K562 (cell line): ENCODE data around the gene ADI1. TPM values are rescaled to one million over a fixed set of nuclear protein-coding genes. Genes with fewer than 3 reads are reported as not detected.

Source experiments
- ATAC-seq: fragments of 200-7000 bp; cut with Tn5 transposase; 3 replicates; pipeline ENCODE4 v1.9.1; 2020; ENCODE audit warnings: moderate library complexity
- BruUV-seq: library from RNA; stranded (reverse); fragments of 400-500 nt; replicated peaks from 2 replicates; lab custom pipeline; 2021; lab: Mats Ljungman, UMichigan
- CTCF ChIA-PET: fragments of 300-600 bp; formaldehyde crosslinking; extraction: SDS; loops from one replicate; lab custom pipeline; 2021; ENCODE audit warnings: low intra/inter-chr PET ratio; lab: Yijun Ruan, JAX
- POLR2A ChIA-PET: fragments of 300-600, 350-650 bp; sonication (Branson Sonifier 250); formaldehyde crosslinking; extraction: SDS; loops from one replicate; lab custom pipeline; 2021; ENCODE audit warnings: antibody characterized with exemption, inconsistent platforms; lab: Yijun Ruan, JAX
- DNase-seq, 4 experiments: peaks; one replicate each; pipeline versions ENCODE4 v3.0.0 to v3.0.0-alpha.2; 2011 to 2018; ENCODE audit warnings: low spot score in 3 of 4, mixed read lengths in 3 of 4; ENCODE audit errors: extremely low read depth in 1 of 4
- FAIRE-seq: peaks from 2 replicates; lab custom pipeline; 2011; peaks lifted over from hg19 to GRCh38; lab: Jason Lieb, UNC
- H2AFZ ChIP-seq: 2 replicates; pipeline ENCODE4 v1.6.0; 2011; ENCODE audit warnings: low read depth, low read length, control low read depth, inconsistent platforms
- H3K27ac ChIP-seq: fragments of 200-600 bp; 3 replicates; pipeline ENCODE4 v1.8.0; 2011; ENCODE audit warnings: low read depth, mild to moderate bottlenecking, control low read depth, inconsistent platforms, low read length, moderate library complexity, mixed read lengths; ENCODE audit errors: extremely low read depth
- H3K27me3 ChIP-seq, 2 experiments: fragments of 300-600 bp in 1 of 2; 2 replicates in 1 of 2; 3 replicates in 1 of 2; pipeline versions ENCODE4 v1.6.0 to v1.8.0; 2011; ENCODE audit warnings: inconsistent platforms in 2 of 2, low read length in 2 of 2, mild to moderate bottlenecking in 1 of 2, mixed read lengths in 1 of 2, moderate library complexity in 1 of 2; ENCODE audit not compliant: control insufficient read depth in 2 of 2, insufficient read depth in 2 of 2
- H3K36me3 ChIP-seq: fragments of 300-600 bp; 3 replicates; pipeline ENCODE4 v1.8.0; 2011; ENCODE audit warnings: mild to moderate bottlenecking, low read length, inconsistent platforms; ENCODE audit not compliant: control insufficient read depth, insufficient read depth
- H3K4me1 ChIP-seq, 2 experiments: fragments of 200-600 bp in 1 of 2; replicated peaks in 1 of 2; 2 replicates in 1 of 2; 3 replicates in 1 of 2; pipeline versions ENCODE4 v1.5.1 to v1.8.0; 2011; ENCODE audit warnings: inconsistent platforms in 2 of 2, low read length in 2 of 2, mild to moderate bottlenecking in 1 of 2, mixed read lengths in 1 of 2, moderate library complexity in 1 of 2; ENCODE audit not compliant: control insufficient read depth in 2 of 2, insufficient read depth in 2 of 2
- H3K4me2 ChIP-seq: 2 replicates; pipeline ENCODE4 v1.6.1; 2011; ENCODE audit warnings: low read length, control low read depth, inconsistent platforms, mixed read lengths; ENCODE audit not compliant: insufficient read depth
- H3K4me3 ChIP-seq: fragments of 200-600 bp; sonication (generic), shearing (Covaris generic); 2 replicates; pipeline ENCODE4 v1.5.1; 2016; ENCODE audit warnings: control low read depth, inconsistent platforms
- H3K79me2 ChIP-seq: fragments of 200-600 bp; 3 replicates; pipeline ENCODE4 v1.8.0; 2011; ENCODE audit warnings: low read length, inconsistent platforms; ENCODE audit not compliant: control insufficient read depth, insufficient read depth
- H3K9ac ChIP-seq, 2 experiments: 2 replicates each; pipeline versions ENCODE4 v1.6.0 to v1.6.1; 2011; ENCODE audit warnings: low read depth in 2 of 2, low read length in 2 of 2, control low read depth in 1 of 2, inconsistent platforms in 1 of 2, mild to moderate bottlenecking in 1 of 2, mixed read lengths in 1 of 2; ENCODE audit not compliant: insufficient read depth in 1 of 2
- H3K9me1 ChIP-seq: one replicate; pipeline ENCODE4 v1.6.0; 2011; ENCODE audit warnings: inconsistent platforms, mild to moderate bottlenecking, low read length, moderate library complexity; ENCODE audit not compliant: control insufficient read depth, insufficient read depth
- H3K9me3 ChIP-seq: replicated peaks from 2 replicates; pipeline ENCODE4 v1.5.1; 2011; ENCODE audit warnings: low read depth, low read length, inconsistent platforms; ENCODE audit not compliant: control insufficient read depth, insufficient read depth
- H4K20me1 ChIP-seq: replicated peaks from 2 replicates; pipeline ENCODE4 v1.6.1; 2011; ENCODE audit warnings: low read length, inconsistent platforms, mixed read lengths; ENCODE audit not compliant: control insufficient read depth, insufficient read depth
- CAMTA2 ChIP-seq: fragments of 250-450 bp; sonication (Bioruptor Pico); conservative IDR thresholded peaks from 2 replicates; pipeline ENCODE4 v1.5.1; 2022
- ELF1 ChIP-seq: fragments of 200-800 bp; sonication (Bioruptor generic); IDR thresholded peaks from 2 replicates; pipeline ENCODE4 v1.6.1; 2016; ENCODE audit warnings: missing genetic modification characterization, missing compliant biosample characterization
- MCM3 ChIP-seq: fragments of 450-650 bp; IDR thresholded peaks from 2 replicates; pipeline ENCODE4 v1.6.1; 2016
- NCOR1 ChIP-seq: fragments of 450-650 bp; IDR thresholded peaks from 2 replicates; pipeline ENCODE4 v1.6.1; 2016; ENCODE audit warnings: mild to moderate bottlenecking, moderate library complexity
- SAP30 ChIP-seq: fragments of 200-600 bp; sonication (generic); IDR thresholded peaks from 2 replicates; pipeline ENCODE4 v1.6.1; 2012; ENCODE audit warnings: borderline replicate concordance, low read depth, mild to moderate bottlenecking, moderate library complexity, low read length, control low read depth, inconsistent platforms; ENCODE audit not compliant: insufficient read depth, poor library complexity, severe bottlenecking
- SETDB1 ChIP-seq: IDR thresholded peaks from one replicate; pipeline ENCODE4 v1.6.1; 2012; ENCODE audit warnings: low read length, control low read depth, inconsistent platforms
- ZNF217 ChIP-seq: sonication (generic); formaldehyde crosslinking; IDR thresholded peaks from 2 replicates; pipeline ENCODE4 v1.8.0; 2022; ENCODE audit warnings: mild to moderate bottlenecking, missing genetic modification reagents
- ZNF655 ChIP-seq: fragments of 250-450 bp; sonication (Bioruptor Pico); IDR thresholded peaks from 2 replicates; pipeline ENCODE4 v1.5.0; 2021
- WGBS: fragments of 100-300 bp; shearing (Covaris generic); methylation state at CpG from one replicate; pipeline ENCODE4 v1.1.6; 2016; ENCODE audit warnings: low coverage, mixed read lengths; ENCODE audit not compliant: insufficient coverage; ENCODE audit errors: missing lambda C conversion rate; 5-methylcytosine and 5-hydroxymethylcytosine counted together
- in situ Hi-C: fragments of 300-500 bp; cut with MboI; formaldehyde crosslinking; loops from 4 replicates; pipeline ENCODE4 v1.15.0; 2018; ENCODE audit warnings: inconsistent platforms, mixed read lengths
- intact Hi-C: fragments of 100-400 bp; cut with micrococcal nuclease; formaldehyde crosslinking; loops from 2 replicates; pipeline ENCODE4 v1.14.2; 2022
- polyA plus RNA-seq, 8 experiments: library from polyadenylated mRNA; depleted of rRNA in 4 of 8; stranded (reverse) in 5 of 8; unstranded in 3 of 8; fragments of >200 nt; fragmentation: Nextera tagmentation in 2 of 8; fragmentation: Illumina TruSeq in 1 of 8; extraction: Ambion mirVana in 2 of 8; extraction: Trizol in 1 of 8; gene quantifications; 2 replicates each; pipeline versions ENCODE4 v1.2.1 to v1.2.3, GENCODE V29; 2011 to 2014; ENCODE audit warnings: inconsistent platforms in 1 of 8, missing spikeins in 1 of 8
- total RNA-seq, 7 experiments: library from RNA; depleted of rRNA in 6 of 7; stranded (reverse); fragments of >200 nt in 6 of 7; fragmentation: Illumina TruSeq in 2 of 7; extraction: Trizol in 2 of 7; gene quantifications; 2 replicates each; pipeline versions ENCODE4 v1.2.1 to v1.2.3, GENCODE V29; 2011 to 2021; ENCODE audit warnings: low replicate concordance in 1 of 7
- TF ChIP-seq, protein P1 (sequence below): fragments of 150-350 bp; IDR thresholded peaks from 2 replicates; pipeline ENCODE4 v1.6.1; 2014; ENCODE audit warnings: low read depth, mild to moderate bottlenecking, low read length, borderline replicate concordance
- TF ChIP-seq, protein P2 (sequence below): fragments of 450-650 bp; IDR thresholded peaks from 2 replicates; pipeline ENCODE4 v1.7.0; 2016; ENCODE audit warnings: borderline replicate concordance
- TF ChIP-seq, protein P3 (sequence below), 2 experiments: fragments of 150-350 bp in 1 of 2; IDR thresholded peaks; 2 replicates each; pipeline ENCODE4 v1.6.1; 2012 to 2016; ENCODE audit warnings: low read depth in 2 of 2, low read length in 2 of 2, mild to moderate bottlenecking in 1 of 2, moderate library complexity in 1 of 2

ADI1 gene
- total and polyA plus RNA-seq, 9 of the 15 experiments (the other 6 are each of a cell fraction or from before 2014, with no cell fraction given) = 6.1 to 51.0 (median 27.1) TPM

- Histone ChIP-seq H2AFZ (no peak overlapping the region), H3K27ac (no peak overlapping the region), H3K4me2 (no peak overlapping the region), H3K27me3 (no peaks in the 10 kb centered on the region), H3K4me1 (no peaks in the 10 kb centered on the region), H3K79me2 (peaks cover 16% of the 10 kb centered on the region), H3K36me3 (peaks cover 42% of the 10 kb centered on the region; the same call in 1 of the 3 replicates), H3K9ac (no peak overlapping the region), H3K4me3 (no peak overlapping the region), H3K9me3 (peaks cover 5% of the 10 kb centered on the region; the same call in 1 of the 2 replicates), H3K9me1 (no peaks in the 10 kb centered on the region), H4K20me1 (no peaks in the 10 kb centered on the region)
- intact Hi-C loops = no loop called here
- WGBS = 90% methylated on average over 3 of the region's 3 CpGs
- ATAC-seq (no peak), DNase-seq (no peak), FAIRE-seq (no peak)
- ChIA-PET POLR2A (interaction anchor here (0.6 to 0.7 kb wide), 2 partner anchors 16 to 84 kb away, joined by 3 to 4 read pairs; no protein-coding TSS in a partner anchor), CTCF (no interaction called here)
- no TSS peak for BruUV-seq
- in situ Hi-C loops = no loop called here
- TF ChIP-seq, protein P1, sequence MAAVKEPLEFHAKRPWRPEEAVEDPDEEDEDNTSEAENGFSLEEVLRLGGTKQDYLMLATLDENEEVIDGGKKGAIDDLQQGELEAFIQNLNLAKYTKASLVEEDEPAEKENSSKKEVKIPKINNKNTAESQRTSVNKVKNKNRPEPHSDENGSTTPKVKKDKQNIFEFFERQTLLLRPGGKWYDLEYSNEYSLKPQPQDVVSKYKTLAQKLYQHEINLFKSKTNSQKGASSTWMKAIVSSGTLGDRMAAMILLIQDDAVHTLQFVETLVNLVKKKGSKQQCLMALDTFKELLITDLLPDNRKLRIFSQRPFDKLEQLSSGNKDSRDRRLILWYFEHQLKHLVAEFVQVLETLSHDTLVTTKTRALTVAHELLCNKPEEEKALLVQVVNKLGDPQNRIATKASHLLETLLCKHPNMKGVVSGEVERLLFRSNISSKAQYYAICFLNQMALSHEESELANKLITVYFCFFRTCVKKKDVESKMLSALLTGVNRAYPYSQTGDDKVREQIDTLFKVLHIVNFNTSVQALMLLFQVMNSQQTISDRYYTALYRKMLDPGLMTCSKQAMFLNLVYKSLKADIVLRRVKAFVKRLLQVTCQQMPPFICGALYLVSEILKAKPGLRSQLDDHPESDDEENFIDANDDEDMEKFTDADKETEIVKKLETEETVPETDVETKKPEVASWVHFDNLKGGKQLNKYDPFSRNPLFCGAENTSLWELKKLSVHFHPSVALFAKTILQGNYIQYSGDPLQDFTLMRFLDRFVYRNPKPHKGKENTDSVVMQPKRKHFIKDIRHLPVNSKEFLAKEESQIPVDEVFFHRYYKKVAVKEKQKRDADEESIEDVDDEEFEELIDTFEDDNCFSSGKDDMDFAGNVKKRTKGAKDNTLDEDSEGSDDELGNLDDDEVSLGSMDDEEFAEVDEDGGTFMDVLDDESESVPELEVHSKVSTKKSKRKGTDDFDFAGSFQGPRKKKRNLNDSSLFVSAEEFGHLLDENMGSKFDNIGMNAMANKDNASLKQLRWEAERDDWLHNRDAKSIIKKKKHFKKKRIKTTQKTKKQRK = no peak
- no peak for TF ChIP-seq SETDB1
- TF ChIP-seq NCOR1 = no peak
- TF ChIP-seq, protein P2, sequence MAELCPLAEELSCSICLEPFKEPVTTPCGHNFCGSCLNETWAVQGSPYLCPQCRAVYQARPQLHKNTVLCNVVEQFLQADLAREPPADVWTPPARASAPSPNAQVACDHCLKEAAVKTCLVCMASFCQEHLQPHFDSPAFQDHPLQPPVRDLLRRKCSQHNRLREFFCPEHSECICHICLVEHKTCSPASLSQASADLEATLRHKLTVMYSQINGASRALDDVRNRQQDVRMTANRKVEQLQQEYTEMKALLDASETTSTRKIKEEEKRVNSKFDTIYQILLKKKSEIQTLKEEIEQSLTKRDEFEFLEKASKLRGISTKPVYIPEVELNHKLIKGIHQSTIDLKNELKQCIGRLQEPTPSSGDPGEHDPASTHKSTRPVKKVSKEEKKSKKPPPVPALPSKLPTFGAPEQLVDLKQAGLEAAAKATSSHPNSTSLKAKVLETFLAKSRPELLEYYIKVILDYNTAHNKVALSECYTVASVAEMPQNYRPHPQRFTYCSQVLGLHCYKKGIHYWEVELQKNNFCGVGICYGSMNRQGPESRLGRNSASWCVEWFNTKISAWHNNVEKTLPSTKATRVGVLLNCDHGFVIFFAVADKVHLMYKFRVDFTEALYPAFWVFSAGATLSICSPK = no peak
- TF ChIP-seq, protein P3, sequence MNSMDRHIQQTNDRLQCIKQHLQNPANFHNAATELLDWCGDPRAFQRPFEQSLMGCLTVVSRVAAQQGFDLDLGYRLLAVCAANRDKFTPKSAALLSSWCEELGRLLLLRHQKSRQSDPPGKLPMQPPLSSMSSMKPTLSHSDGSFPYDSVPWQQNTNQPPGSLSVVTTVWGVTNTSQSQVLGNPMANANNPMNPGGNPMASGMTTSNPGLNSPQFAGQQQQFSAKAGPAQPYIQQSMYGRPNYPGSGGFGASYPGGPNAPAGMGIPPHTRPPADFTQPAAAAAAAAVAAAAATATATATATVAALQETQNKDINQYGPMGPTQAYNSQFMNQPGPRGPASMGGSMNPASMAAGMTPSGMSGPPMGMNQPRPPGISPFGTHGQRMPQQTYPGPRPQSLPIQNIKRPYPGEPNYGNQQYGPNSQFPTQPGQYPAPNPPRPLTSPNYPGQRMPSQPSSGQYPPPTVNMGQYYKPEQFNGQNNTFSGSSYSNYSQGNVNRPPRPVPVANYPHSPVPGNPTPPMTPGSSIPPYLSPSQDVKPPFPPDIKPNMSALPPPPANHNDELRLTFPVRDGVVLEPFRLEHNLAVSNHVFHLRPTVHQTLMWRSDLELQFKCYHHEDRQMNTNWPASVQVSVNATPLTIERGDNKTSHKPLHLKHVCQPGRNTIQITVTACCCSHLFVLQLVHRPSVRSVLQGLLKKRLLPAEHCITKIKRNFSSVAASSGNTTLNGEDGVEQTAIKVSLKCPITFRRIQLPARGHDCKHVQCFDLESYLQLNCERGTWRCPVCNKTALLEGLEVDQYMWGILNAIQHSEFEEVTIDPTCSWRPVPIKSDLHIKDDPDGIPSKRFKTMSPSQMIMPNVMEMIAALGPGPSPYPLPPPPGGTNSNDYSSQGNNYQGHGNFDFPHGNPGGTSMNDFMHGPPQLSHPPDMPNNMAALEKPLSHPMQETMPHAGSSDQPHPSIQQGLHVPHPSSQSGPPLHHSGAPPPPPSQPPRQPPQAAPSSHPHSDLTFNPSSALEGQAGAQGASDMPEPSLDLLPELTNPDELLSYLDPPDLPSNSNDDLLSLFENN (IDR thresholded peaks at IDR 0.05; ENCODE audit: low read depth in 2 of 2, low read length in 2 of 2) = no peak
- no peak for TF ChIP-seq ELF1 (tag)
- no peak for TF ChIP-seq CAMTA2 (CRISPR knock-in tag)
- TF ChIP-seq ZNF217 (CRISPR knock-in tag) = no peak
- no peak for TF ChIP-seq SAP30
- TF ChIP-seq MCM3 = no peak
- no peak for TF ChIP-seq ZNF655 (CRISPR knock-in tag)
Observed at GRCh38 chr2:3513026-3513810, 6.1 kb downstream of the ADI1 start.
